Cardiac muscle cell (in vitro differentiated cells and primary cell): ENCODE measurements around the gene R3HDM4. TPM values are rescaled to one million over a fixed set of nuclear protein-coding genes. Genes with fewer than 3 reads are reported as not detected.

Source experiments
- DNase-seq, 2 donors: peaks; one replicate each; pipeline versions ENCODE4 v3.0.0 to v3.0.0-alpha.2; 2010 to 2017; ENCODE audit warnings: low read depth in 1 of 2, low spot score in 1 of 2
- H3K27ac ChIP-seq: fragments of 200-600 bp; sonication (generic); 2 replicates; pipeline ENCODE4 v1.5.1; 2016
- H3K27me3 ChIP-seq: fragments of 200-600 bp; sonication (generic); 2 replicates; pipeline ENCODE4 v1.6.0; 2016; ENCODE audit warnings: control low read depth
- H3K36me3 ChIP-seq: fragments of 200-600 bp; sonication (generic); 2 replicates; pipeline ENCODE4 v1.5.1; 2016; ENCODE audit warnings: control low read depth
- H3K4me1 ChIP-seq: fragments of 200-600 bp; sonication (generic); 2 replicates; pipeline ENCODE4 v1.8.1; 2017; ENCODE audit warnings: low read depth, mild to moderate bottlenecking, mixed run types
- H3K4me3 ChIP-seq: fragments of 200-600 bp; sonication (generic); 2 replicates; pipeline ENCODE4 v1.5.1; 2016; ENCODE audit warnings: mild to moderate bottlenecking
- H3K9me3 ChIP-seq: fragments of 200-600 bp; sonication (generic); 2 replicates; pipeline ENCODE4 v1.5.1; 2017; ENCODE audit warnings: low read depth, mild to moderate bottlenecking, control low read depth
- polyA plus RNA-seq: library from polyadenylated mRNA; unstranded; fragments of >200 nt; fragmentation: Nextera tagmentation; extraction: Ambion mirVana; gene quantifications from 2 replicates; pipeline ENCODE4 v1.2.1, GENCODE V29; 2016
- total RNA-seq: library from RNA; depleted of rRNA; stranded (reverse); fragments of >200 nt; gene quantifications from 2 replicates; pipeline ENCODE4 v1.2.3, GENCODE V29; 2016
- TF ChIP-seq, protein P1 (sequence below): IDR thresholded peaks from 2 replicates; pipeline ENCODE4 v1.5.1; 2012; ENCODE audit warnings: low read depth, mild to moderate bottlenecking, low read length

Gene R3HDM4
- total and polyA plus RNA-seq, 2 experiments from 2014 or later, result 60.3 to 82.1 TPM

DNA sequence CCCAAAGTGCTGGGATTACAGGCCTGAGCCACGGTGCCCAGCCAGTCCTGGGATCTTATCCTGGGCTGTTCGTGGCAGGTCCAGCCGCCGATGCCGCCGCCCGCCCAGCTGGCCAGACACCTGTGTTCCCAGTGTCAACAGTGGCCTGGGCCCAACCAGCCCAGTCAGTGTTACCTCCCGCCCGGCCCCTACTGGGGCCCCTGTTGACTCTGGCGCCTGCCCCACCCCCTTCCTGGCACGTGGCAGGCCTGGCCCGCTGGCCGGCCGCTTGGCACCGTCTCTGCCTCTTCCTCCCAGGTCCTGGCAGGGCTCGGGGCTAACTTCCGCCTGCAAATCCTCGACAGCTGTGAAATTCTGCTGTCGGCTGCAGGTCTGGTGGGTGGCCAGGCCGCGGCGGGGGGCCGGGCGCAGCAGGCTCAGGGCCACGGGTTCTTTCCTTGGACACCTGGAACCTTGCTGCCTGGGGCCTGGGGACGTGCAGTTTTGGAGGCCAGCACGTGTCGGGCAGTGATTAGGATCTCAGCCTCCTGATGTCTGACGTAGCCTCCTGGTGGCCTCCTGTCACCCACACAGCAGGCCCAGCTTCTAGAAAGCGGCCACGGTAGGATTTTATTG is 22.0 kb upstream of the R3HDM4 start:
- Histone ChIP-seq H3K9me3 (no peaks in the 10 kb centered on the region), H3K27ac (peak overlapping the region; percentile 84), H3K27me3 (no peaks in the 10 kb centered on the region), H3K36me3 (peaks cover 14% of the 10 kb centered on the region), H3K4me3 (no peak overlapping the region), H3K4me1 (peaks cover 8% of the 10 kb centered on the region)
- DNase-seq, result peak in 1 of 2 donors; percentile 90
- TF ChIP-seq, protein P1, sequence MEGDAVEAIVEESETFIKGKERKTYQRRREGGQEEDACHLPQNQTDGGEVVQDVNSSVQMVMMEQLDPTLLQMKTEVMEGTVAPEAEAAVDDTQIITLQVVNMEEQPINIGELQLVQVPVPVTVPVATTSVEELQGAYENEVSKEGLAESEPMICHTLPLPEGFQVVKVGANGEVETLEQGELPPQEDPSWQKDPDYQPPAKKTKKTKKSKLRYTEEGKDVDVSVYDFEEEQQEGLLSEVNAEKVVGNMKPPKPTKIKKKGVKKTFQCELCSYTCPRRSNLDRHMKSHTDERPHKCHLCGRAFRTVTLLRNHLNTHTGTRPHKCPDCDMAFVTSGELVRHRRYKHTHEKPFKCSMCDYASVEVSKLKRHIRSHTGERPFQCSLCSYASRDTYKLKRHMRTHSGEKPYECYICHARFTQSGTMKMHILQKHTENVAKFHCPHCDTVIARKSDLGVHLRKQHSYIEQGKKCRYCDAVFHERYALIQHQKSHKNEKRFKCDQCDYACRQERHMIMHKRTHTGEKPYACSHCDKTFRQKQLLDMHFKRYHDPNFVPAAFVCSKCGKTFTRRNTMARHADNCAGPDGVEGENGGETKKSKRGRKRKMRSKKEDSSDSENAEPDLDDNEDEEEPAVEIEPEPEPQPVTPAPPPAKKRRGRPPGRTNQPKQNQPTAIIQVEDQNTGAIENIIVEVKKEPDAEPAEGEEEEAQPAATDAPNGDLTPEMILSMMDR, result no peak

DNA sequence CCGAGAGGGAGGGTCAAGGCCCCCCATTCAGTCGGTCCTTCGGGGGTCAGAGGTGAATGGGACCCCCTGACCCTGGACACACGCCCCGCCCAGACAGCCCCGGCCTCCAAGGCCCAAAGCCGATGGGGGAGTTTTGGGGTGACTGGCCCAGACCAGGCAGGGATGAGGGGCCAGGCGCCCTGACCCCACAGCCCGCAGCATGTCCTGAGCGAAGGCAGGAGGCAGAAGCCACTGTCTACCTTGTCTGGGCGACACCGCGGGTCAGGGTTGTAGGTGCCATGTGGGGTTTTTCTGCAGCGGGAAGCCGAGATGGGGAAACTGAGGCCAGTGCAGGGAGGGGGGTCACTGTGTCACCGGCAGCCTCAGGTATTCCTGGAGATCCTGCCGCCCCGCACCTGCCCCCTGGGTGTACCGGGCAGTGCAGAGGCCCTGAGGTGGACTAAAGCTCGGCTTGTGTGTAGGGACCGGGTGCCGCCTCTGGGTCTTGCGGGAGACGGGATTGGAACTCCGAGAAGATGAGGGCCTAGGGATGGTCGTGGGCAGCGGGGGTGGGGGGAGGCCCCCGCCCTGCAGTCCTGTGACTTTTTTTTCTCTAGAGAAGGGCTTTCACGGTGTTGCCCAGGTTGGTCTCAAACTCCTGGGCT is 21.3 kb upstream of the R3HDM4 start:
- TF ChIP-seq, protein P1, result no peak
- no peak for DNase-seq
- Histone ChIP-seq H3K27me3 (no peaks in the 10 kb centered on the region), H3K36me3 (peaks cover 20% of the 10 kb centered on the region), H3K4me1 (peaks cover 8% of the 10 kb centered on the region), H3K9me3 (no peaks in the 10 kb centered on the region), H3K27ac (peak overlapping the region; percentile 84), H3K4me3 (no peak overlapping the region)

DNA sequence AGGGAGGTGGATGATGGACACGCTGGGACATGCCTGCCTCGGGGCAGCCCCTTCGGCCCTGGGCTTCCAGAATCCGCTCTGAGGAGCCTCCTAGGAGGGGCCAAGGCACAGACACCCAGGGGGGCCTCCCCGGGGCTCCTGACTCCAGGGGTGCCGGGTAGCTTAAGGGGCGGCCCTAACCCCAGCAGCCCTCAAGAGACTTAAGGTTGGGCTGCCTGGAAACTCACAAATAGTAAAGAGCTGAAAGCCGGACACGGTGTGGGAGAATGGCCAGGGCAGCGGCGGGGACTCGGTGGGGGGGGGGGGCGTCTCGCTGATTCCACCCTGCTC is 20.5 kb upstream of the R3HDM4 start:
- peak overlapping the region; percentile 84 for H3K27ac ChIP-seq

DNA sequence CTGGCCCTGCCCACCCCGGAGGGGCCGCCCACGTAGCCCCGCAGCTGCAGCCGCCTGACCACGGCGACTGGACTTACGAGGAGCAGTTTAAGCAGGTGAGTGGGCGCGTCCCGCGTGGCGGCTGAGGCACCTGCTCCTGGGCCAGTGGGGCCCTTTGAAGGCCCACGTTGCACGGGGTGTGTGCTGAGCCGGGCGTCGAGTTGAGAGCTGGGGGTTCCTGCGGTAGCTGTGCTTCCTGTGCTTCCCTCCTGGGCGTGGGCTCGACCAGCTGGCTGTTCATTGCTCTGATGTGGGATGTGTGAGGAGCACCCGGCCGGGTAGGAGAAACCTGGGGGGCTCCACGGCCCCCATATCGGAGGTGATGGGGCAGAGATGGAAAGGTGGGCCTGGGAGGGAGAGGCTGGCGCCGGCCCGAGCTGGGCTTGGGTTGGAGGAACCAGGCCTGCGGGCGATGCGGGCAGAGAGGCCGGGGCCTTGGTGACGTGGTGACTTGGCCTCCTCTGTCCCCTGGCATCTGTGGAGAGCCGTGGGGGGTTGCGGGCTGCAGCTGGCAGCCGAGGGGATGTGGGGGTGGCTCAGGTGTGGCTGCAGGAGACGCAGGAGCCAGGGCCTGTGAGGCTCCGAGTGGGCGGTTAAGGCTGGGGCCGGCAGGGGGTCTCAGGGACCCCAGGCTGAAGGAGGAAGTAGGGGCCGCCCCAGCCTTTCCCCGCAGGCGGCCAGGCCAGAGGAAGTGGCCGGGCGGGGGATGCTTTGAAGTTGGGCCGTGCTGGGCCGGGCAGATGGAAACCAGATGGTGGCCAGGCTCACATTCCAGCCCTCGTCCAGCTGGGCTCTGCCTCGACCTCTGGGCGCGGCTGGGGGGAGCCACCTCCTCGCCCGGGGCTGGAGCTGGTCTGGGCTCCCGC is 19.9 kb upstream of the R3HDM4 start:
- Histone ChIP-seq H3K36me3 (peaks cover 20% of the 10 kb centered on the region), H3K9me3 (no peaks in the 10 kb centered on the region), H3K4me3 (no peak overlapping the region), H3K27ac (peak overlapping the region; percentile 84), H3K27me3 (no peaks in the 10 kb centered on the region), H3K4me1 (peaks cover 10% of the 10 kb centered on the region)
- DNase-seq, result peak; percentile 71 to 97
- TF ChIP-seq, protein P1, result no peak

More for the DNA sequence above, 20.5 kb upstream of the R3HDM4 start:
- no peaks in the 10 kb centered on the region for H3K9me3 ChIP-seq
- no peak overlapping the region for H3K4me3 ChIP-seq
- TF ChIP-seq, protein P1, result no peak
- no peak for DNase-seq
- H3K4me1 ChIP-seq, result peaks cover 8% of the 10 kb centered on the region
- peaks cover 20% of the 10 kb centered on the region for H3K36me3 ChIP-seq
- H3K27me3 ChIP-seq, result no peaks in the 10 kb centered on the region

DNA sequence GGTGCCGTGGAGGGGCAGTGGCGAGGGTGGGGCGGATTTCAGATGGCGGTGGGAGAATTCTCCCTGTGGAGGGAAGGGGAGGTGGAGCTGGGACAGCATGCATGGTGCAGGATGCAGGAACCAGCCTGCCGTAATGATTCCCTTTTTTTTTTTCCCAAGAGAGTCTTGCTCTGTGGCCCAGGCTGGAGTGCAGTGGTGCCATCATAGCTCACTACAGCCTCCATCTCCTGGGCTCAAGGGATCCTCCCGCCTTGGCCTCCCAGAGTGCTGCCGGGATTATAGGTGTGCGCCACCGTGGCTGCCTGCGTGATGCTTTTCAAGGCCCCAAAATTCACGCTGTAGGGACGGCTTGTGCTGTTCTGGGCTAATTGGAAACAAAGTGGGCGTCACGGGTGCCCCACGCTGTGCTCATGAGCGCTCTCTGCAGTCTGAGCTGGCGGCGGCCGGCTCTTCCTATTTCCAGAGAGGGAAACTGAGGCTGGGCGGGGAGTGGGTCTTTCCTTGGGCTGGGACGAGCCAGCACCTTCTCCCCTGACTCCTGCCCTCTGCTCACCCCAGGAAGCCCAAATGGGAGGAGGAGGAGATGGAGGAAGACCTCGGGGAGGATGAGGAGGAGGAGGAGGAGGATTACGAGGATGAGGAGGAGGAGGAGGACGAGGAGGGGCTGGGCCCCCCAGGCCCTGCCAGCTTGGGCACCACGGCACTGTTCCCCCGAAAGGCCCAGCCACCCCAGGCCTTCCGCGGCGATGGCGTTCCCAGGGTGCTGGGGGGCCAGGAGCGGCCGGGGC is 19.0 kb upstream of the R3HDM4 start:
- H3K9me3 ChIP-seq, result no peaks in the 10 kb centered on the region
- no peaks in the 10 kb centered on the region for H3K27me3 ChIP-seq
- no peak for DNase-seq
- H3K4me1 ChIP-seq, result peaks cover 11% of the 10 kb centered on the region
- TF ChIP-seq, protein P1, result no peak
- H3K36me3 ChIP-seq, result peaks cover 20% of the 10 kb centered on the region
- peak overlapping the region; percentile 84 for H3K27ac ChIP-seq
- H3K4me3 ChIP-seq, result no peak overlapping the region
